HCT116 (cell line): ENCODE data around the gene GREM2. TPM values are rescaled to one million over a fixed set of nuclear protein-coding genes. Genes with fewer than 3 reads are reported as not detected.

Experiments
- ATAC-seq: fragments of 200-7000 bp; cut with Tn5 transposase; 2 replicates; pipeline ENCODE4 v1.9.1; 2020; ENCODE audit warnings: mild to moderate bottlenecking, moderate library complexity
- BruUV-seq: library from RNA; stranded (reverse); fragments of 400-500 nt; replicated peaks from 2 replicates; lab custom pipeline; 2021; lab: Mats Ljungman, UMichigan
- CTCF ChIA-PET: fragments of 300-600 bp; sonication (Branson Sonifier 250); formaldehyde crosslinking; loops from one replicate; lab custom pipeline; 2021; ENCODE audit warnings: antibody characterized with exemption; lab: Charles Lee
- POLR2A ChIA-PET: fragments of 300-600, 350-600 bp; sonication (Branson Sonifier 250); formaldehyde crosslinking; loops from one replicate; lab custom pipeline; 2021; ENCODE audit warnings: antibody characterized with exemption; lab: Charles Lee
- RAD21 ChIA-PET, 2 experiments: fragments of 300-600 bp; sonication (Branson Sonifier 250); formaldehyde crosslinking; loops; one replicate each; lab custom pipeline; 2023; ENCODE audit warnings: low total read pairs in 2 of 2; ENCODE audit not compliant: uncharacterized antibody in 2 of 2, unreplicated experiment in 2 of 2, low non-redundant PET in 1 of 2; lab: Charles Lee
- DNase-seq: peaks from one replicate; pipeline ENCODE4 v3.0.0-alpha.2; 2010; ENCODE audit warnings: low read depth, low spot score
- H2AFZ ChIP-seq: fragments of 200-600 bp; shearing (Covaris generic), sonication (generic); 2 replicates; pipeline ENCODE4 v1.6.1; 2017; ENCODE audit warnings: low read depth, mixed run types, mixed read lengths, antibody characterized with exemption, low read length; ENCODE audit not compliant: poor library complexity, severe bottlenecking
- H3K27ac ChIP-seq: 2 replicates; pipeline ENCODE4 v1.5.1; 2012; ENCODE audit warnings: low read depth, low read length
- H3K27me3 ChIP-seq: fragments of 200-600 bp; sonication (generic); 2 replicates; pipeline ENCODE4 v1.6.1; 2016; ENCODE audit warnings: mixed run types, low read length, mixed read lengths; ENCODE audit not compliant: insufficient read depth
- H3K36me3 ChIP-seq, 2 experiments: fragments of 200-500 bp in 1 of 2; fragments of 200-600 bp in 1 of 2; sonication (Bioruptor generic) in 1 of 2; sonication (generic) in 1 of 2; 2 replicates each; pipeline versions ENCODE4 v1.5.1 to v1.6.1; 2014 to 2016; ENCODE audit warnings: low read length in 2 of 2, inconsistent platforms in 1 of 2, mixed read lengths in 1 of 2, mixed run types in 1 of 2; ENCODE audit not compliant: insufficient read depth in 2 of 2, control insufficient read depth in 1 of 2
- H3K4me1 ChIP-seq, 2 experiments: fragments of 200-600 bp in 1 of 2; sonication (generic) in 1 of 2; 2 replicates each; pipeline versions ENCODE4 v1.5.1 to v1.6.1; 2012 to 2017; ENCODE audit warnings: low read length in 2 of 2, inconsistent platforms in 1 of 2, mild to moderate bottlenecking in 1 of 2, mixed read lengths in 1 of 2, mixed run types in 1 of 2, moderate library complexity in 1 of 2; ENCODE audit not compliant: insufficient read depth in 2 of 2, control insufficient read depth in 1 of 2
- H3K4me2 ChIP-seq: fragments of 200-600 bp; sonication (generic); 2 replicates; pipeline ENCODE4 v1.6.1; 2017; ENCODE audit warnings: mixed run types, low read length, mixed read lengths
- H3K4me3 ChIP-seq, 2 experiments: fragments of 200-600 bp in 1 of 2; sonication (generic) in 1 of 2; replicated peaks in 1 of 2; 2 replicates each; pipeline ENCODE4 v1.5.1; 2011 to 2016; ENCODE audit warnings: low read length in 2 of 2, control low read depth in 1 of 2, low read depth in 1 of 2, mild to moderate bottlenecking in 1 of 2, mixed read lengths in 1 of 2, mixed run types in 1 of 2
- H3K79me2 ChIP-seq: fragments of 200-600 bp; sonication (generic); 2 replicates; pipeline ENCODE4 v1.6.1; 2017; ENCODE audit warnings: mild to moderate bottlenecking, mixed run types, low read length, moderate library complexity, mixed read lengths; ENCODE audit not compliant: insufficient read depth
- H3K9ac ChIP-seq: fragments of 200-600 bp; sonication (generic); 2 replicates; pipeline ENCODE4 v1.6.1; 2016; ENCODE audit warnings: low read length, mixed read lengths
- H3K9me2 ChIP-seq: fragments of 200-600 bp; sonication (generic), shearing (Covaris generic); 2 replicates; pipeline ENCODE4 v1.6.1; 2017; ENCODE audit warnings: mixed run types, mild to moderate bottlenecking, moderate library complexity; ENCODE audit not compliant: insufficient read depth
- H3K9me3 ChIP-seq, 2 experiments: fragments of 200-500 bp in 1 of 2; fragments of 200-600 bp in 1 of 2; sonication (Bioruptor generic) in 1 of 2; sonication (generic) in 1 of 2; 2 replicates each; pipeline ENCODE4 v1.6.1; 2014 to 2017; ENCODE audit warnings: low read length in 2 of 2, mixed read lengths in 2 of 2, inconsistent platforms in 1 of 2, low read depth in 1 of 2, mild to moderate bottlenecking in 1 of 2, mixed run types in 1 of 2, moderate library complexity in 1 of 2; ENCODE audit not compliant: control insufficient read depth in 1 of 2, insufficient read depth in 1 of 2
- H4K20me1 ChIP-seq: fragments of 200-600 bp; sonication (generic), shearing (Covaris generic); 2 replicates; pipeline ENCODE4 v1.6.1; 2017; ENCODE audit warnings: mixed run types, mild to moderate bottlenecking, moderate library complexity; ENCODE audit not compliant: insufficient read depth
- CBX3 ChIP-seq: IDR thresholded peaks from 2 replicates; pipeline ENCODE4 v1.6.1; 2012; ENCODE audit warnings: low read depth
- CEBPB ChIP-seq: IDR thresholded peaks from 2 replicates; pipeline ENCODE4 v1.6.1; 2012; ENCODE audit warnings: low read depth
- EGR1 ChIP-seq: IDR thresholded peaks from 2 replicates; pipeline ENCODE4 v1.6.1; 2012; ENCODE audit warnings: low read depth
- ELF1 ChIP-seq: IDR thresholded peaks from 2 replicates; pipeline ENCODE4 v1.6.1; 2012; ENCODE audit warnings: low read depth, borderline replicate concordance
- EZH2 ChIP-seq: fragments of 200-600 bp; sonication (generic); IDR thresholded peaks from 2 replicates; pipeline ENCODE4 v1.6.1; 2017; ENCODE audit warnings: antibody characterized with exemption, mixed run types
- EZH2phosphoT487 ChIP-seq: fragments of 200-600 bp; IDR thresholded peaks from 2 replicates; pipeline ENCODE4 v1.6.1; 2018; ENCODE audit warnings: antibody characterized with exemption, borderline replicate concordance
- FOSL1 ChIP-seq: IDR thresholded peaks from 2 replicates; pipeline ENCODE4 v1.6.1; 2012; ENCODE audit warnings: low read depth
- POLR2A ChIP-seq: IDR thresholded peaks from 2 replicates; pipeline ENCODE4 v1.7.0; 2011; ENCODE audit warnings: borderline replicate concordance; ENCODE audit not compliant: insufficient read depth, insufficient read length; ENCODE audit errors: extremely low read depth
- POLR2AphosphoS5 ChIP-seq: IDR thresholded peaks from 2 replicates; pipeline ENCODE4 v1.6.1; 2011; ENCODE audit warnings: mild to moderate bottlenecking, low read depth, low read length, moderate library complexity
- SIN3A ChIP-seq: IDR thresholded peaks from 2 replicates; pipeline ENCODE4 v1.6.1; 2012; ENCODE audit warnings: low read depth
- SP1 ChIP-seq: IDR thresholded peaks from 2 replicates; pipeline ENCODE4 v1.6.1; 2012; ENCODE audit warnings: low read depth
- TCF7L2 ChIP-seq: IDR thresholded peaks from 2 replicates; pipeline ENCODE4 v1.7.0; 2011; ENCODE audit warnings: borderline replicate concordance, inconsistent platforms; ENCODE audit not compliant: insufficient read depth, insufficient read length; ENCODE audit errors: extremely low read depth
- YY1 ChIP-seq: IDR thresholded peaks from 2 replicates; pipeline ENCODE4 v1.6.1; 2011; ENCODE audit warnings: low read length, low read depth, moderate library complexity, mild to moderate bottlenecking; ENCODE audit not compliant: insufficient replicate concordance; ENCODE audit errors: extremely low read depth
- ZNF274 ChIP-seq: fragments of 200-500 bp; sonication (Bioruptor generic); IDR thresholded peaks from 2 replicates; pipeline ENCODE4 v1.6.1; 2014; ENCODE audit warnings: mild to moderate bottlenecking, low read depth, low read length, inconsistent platforms
- intact Hi-C: fragments of 100-400 bp; cut with micrococcal nuclease; formaldehyde crosslinking; loops from 2 replicates; pipeline ENCODE4 v1.10.0; 2022
- total RNA-seq: library from RNA; stranded (reverse); gene quantifications from one replicate; pipeline ENCODE4 v1.2.1, GENCODE V29; 2021; ENCODE audit not compliant: unreplicated experiment
- TF ChIP-seq, protein P1 (sequence below): IDR thresholded peaks from 2 replicates; pipeline ENCODE4 v1.6.1; 2012
- TF ChIP-seq, protein P2 (sequence below): IDR thresholded peaks from 2 replicates; pipeline ENCODE4 v1.6.1; 2012
- TF ChIP-seq, protein P3 (sequence below): IDR thresholded peaks from 2 replicates; pipeline ENCODE4 v1.6.1; 2012; ENCODE audit warnings: low read depth

Gene GREM2
- total RNA-seq, 1 experiment from 2014 or later: not detected

DNA sequence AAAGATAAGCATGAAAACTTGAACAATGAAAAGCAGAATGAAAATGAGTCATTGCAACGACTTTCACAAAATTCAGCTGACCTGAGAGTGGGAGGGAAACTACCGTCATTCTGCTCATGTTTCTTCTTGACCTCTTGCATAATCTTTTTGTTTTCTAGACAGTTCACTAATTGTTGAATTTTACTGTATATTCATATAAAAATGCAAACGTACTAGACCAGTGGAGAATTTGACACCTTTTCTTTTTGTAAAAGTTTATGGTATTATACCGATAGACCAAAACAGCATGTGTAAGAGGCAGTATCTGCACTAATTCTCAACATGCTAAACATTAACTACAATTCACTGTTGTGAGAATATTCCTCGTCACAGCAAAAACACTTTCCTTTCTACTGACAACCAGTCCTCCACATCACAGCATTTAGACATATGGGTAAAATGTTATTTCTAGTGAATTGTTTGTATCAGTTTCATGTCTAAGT lies 137.8 kb downstream of the GREM2 start:
- intact Hi-C loops: no loop called here
- CTCF ChIA-PET: no interaction called here

DNA sequence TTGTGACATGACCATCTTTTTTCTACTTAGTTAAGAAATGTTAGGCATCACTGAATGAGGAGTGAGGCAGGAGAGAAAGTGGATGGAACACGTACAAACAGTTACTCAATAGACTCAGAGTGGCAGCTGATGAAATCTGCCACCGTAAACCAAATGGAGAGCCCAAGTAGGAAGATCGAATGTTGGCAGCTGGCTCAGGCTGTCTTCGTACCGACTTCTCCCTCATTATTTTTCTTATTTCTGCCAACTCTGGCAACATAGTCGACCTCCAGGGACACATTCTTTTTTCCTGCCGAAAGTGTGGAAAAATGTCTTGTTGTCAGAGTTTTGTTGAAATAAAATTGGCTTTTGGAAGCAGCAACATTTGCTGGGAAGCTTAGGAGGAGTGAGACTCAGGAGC lies 143.3 kb downstream of the GREM2 start:
- peaks cover 0 to 9% of the 10 kb centered on the region in 2 experiments; a peak in 2 of 4 replicates for H3K9me3 ChIP-seq
- no peak overlapping the region for H3K4me3 ChIP-seq
- BruUV-seq: no TSS peak
- H2AFZ ChIP-seq: no peak overlapping the region
- no peaks in the 10 kb centered on the region for H3K27me3 ChIP-seq
- DNase-seq: no peak
- no peak for ATAC-seq
- ChIA-PET RAD21 (no interaction called here), POLR2A (no interaction called here), CTCF (no interaction called here)
- H3K9me2 ChIP-seq: no peaks in the 10 kb centered on the region
- H3K9ac ChIP-seq: no peak overlapping the region
- H3K4me1 ChIP-seq: no peaks in the 10 kb centered on the region
- H4K20me1 ChIP-seq: no peaks in the 10 kb centered on the region
- no peaks in the 10 kb centered on the region for H3K79me2 ChIP-seq
- H3K27ac ChIP-seq: no peak overlapping the region
- intact Hi-C loops: no loop called here
- H3K36me3 ChIP-seq: no peaks in the 10 kb centered on the region
- H3K4me2 ChIP-seq: no peak overlapping the region
- TF ChIP-seq ELF1: no peak
- TF ChIP-seq, protein P1, sequence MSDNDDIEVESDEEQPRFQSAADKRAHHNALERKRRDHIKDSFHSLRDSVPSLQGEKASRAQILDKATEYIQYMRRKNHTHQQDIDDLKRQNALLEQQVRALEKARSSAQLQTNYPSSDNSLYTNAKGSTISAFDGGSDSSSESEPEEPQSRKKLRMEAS: no peak
- TF ChIP-seq, protein P2, sequence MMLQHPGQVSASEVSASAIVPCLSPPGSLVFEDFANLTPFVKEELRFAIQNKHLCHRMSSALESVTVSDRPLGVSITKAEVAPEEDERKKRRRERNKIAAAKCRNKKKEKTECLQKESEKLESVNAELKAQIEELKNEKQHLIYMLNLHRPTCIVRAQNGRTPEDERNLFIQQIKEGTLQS: no peak
- no peak for TF ChIP-seq POLR2AphosphoS5
- TF ChIP-seq, protein P3, sequence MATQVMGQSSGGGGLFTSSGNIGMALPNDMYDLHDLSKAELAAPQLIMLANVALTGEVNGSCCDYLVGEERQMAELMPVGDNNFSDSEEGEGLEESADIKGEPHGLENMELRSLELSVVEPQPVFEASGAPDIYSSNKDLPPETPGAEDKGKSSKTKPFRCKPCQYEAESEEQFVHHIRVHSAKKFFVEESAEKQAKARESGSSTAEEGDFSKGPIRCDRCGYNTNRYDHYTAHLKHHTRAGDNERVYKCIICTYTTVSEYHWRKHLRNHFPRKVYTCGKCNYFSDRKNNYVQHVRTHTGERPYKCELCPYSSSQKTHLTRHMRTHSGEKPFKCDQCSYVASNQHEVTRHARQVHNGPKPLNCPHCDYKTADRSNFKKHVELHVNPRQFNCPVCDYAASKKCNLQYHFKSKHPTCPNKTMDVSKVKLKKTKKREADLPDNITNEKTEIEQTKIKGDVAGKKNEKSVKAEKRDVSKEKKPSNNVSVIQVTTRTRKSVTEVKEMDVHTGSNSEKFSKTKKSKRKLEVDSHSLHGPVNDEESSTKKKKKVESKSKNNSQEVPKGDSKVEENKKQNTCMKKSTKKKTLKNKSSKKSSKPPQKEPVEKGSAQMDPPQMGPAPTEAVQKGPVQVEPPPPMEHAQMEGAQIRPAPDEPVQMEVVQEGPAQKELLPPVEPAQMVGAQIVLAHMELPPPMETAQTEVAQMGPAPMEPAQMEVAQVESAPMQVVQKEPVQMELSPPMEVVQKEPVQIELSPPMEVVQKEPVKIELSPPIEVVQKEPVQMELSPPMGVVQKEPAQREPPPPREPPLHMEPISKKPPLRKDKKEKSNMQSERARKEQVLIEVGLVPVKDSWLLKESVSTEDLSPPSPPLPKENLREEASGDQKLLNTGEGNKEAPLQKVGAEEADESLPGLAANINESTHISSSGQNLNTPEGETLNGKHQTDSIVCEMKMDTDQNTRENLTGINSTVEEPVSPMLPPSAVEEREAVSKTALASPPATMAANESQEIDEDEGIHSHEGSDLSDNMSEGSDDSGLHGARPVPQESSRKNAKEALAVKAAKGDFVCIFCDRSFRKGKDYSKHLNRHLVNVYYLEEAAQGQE: no peak
- no peak for TF ChIP-seq FOSL1
- no peak for TF ChIP-seq CBX3
- no peak for TF ChIP-seq TCF7L2
- no peak for TF ChIP-seq CEBPB
- TF ChIP-seq YY1: no peak
- TF ChIP-seq POLR2A: no peak
- no peak for TF ChIP-seq EZH2
- no peak for TF ChIP-seq EZH2phosphoT487

More for the DNA sequence above, 137.8 kb downstream of the GREM2 start:
- no peak overlapping the region for H3K9ac ChIP-seq
- H2AFZ ChIP-seq: no peak overlapping the region
- no TSS peak for BruUV-seq
- H3K9me3 ChIP-seq: peaks cover 0 to 13% of the 10 kb centered on the region in 2 experiments; a peak in 2 of 4 replicates
- H4K20me1 ChIP-seq: no peaks in the 10 kb centered on the region
- H3K9me2 ChIP-seq: no peaks in the 10 kb centered on the region
- DNase-seq (no peak), ATAC-seq (no peak)
- H3K36me3 ChIP-seq: no peaks in the 10 kb centered on the region
- H3K4me2 ChIP-seq: no peak overlapping the region
- no peak overlapping the region for H3K27ac ChIP-seq
- H3K27me3 ChIP-seq: no peaks in the 10 kb centered on the region
- POLR2A ChIA-PET: no interaction called here
- RAD21 ChIA-PET: no interaction called here
- no peak overlapping the region for H3K4me3 ChIP-seq
- no peaks in the 10 kb centered on the region for H3K4me1 ChIP-seq
- H3K79me2 ChIP-seq: no peaks in the 10 kb centered on the region
- no peak for TF ChIP-seq CBX3
- no peak for TF ChIP-seq EGR1
- TF ChIP-seq, protein P2: no peak
- TF ChIP-seq CEBPB: no peak
- TF ChIP-seq, protein P1: no peak
- TF ChIP-seq ZNF274: no peak
- TF ChIP-seq YY1: no peak
- no peak for TF ChIP-seq SP1
- no peak for TF ChIP-seq SIN3A
